Activated CD8-positive, alpha-beta T cell treated with anti-CD3 and anti-CD28 coated beads, Interleukin-2, amount 10 ng/mL, durations not matched to agents 7 days and 5 days (primary cell): Measurements from ENCODE around the gene OGG1. TPM values are rescaled to one million over a fixed set of nuclear protein-coding genes. Genes with fewer than 3 reads are reported as not detected.
A peak's percentile ranks its signal among the peaks of the same experiment; 100 is the strongest.

Experiments used
- ATAC-seq: fragments of 150-1000 bp; cut with Tn5 transposase; one replicate; pipeline ENCODE4 v1.10.0; 2021; ENCODE audit warnings: moderate library complexity
- CTCF ChIA-PET: fragments of 350-600 bp; sonication (Branson Sonifier 250); formaldehyde crosslinking; loops from one replicate; lab custom pipeline; 2021; ENCODE audit warnings: antibody characterized with exemption; lab: Charles Lee
- POLR2A ChIA-PET: fragments of 350-600 bp; sonication (Branson Sonifier 250); formaldehyde crosslinking; loops from one replicate; lab custom pipeline; 2021; ENCODE audit warnings: antibody characterized with exemption; lab: Charles Lee
- DNase-seq: peaks from one replicate; pipeline ENCODE4 v3.0.0-alpha.2; 2020
- H3K27ac Mint-ChIP-seq: one replicate; pipeline ENCODE4 v1.8.0; 2021; ENCODE audit warnings: mild to moderate bottlenecking, mixed read lengths
- H3K27me3 Mint-ChIP-seq: one replicate; pipeline ENCODE4 v1.8.0; 2021; ENCODE audit warnings: low read depth, mixed read lengths
- H3K36me3 Mint-ChIP-seq: one replicate; pipeline ENCODE4 v1.8.0; 2021; ENCODE audit warnings: low read depth, mixed read lengths
- H3K4me1 Mint-ChIP-seq: one replicate; pipeline ENCODE4 v1.8.0; 2021; ENCODE audit warnings: low read depth, mixed read lengths
- H3K4me3 Mint-ChIP-seq: one replicate; pipeline ENCODE4 v1.8.0; 2021; ENCODE audit warnings: mild to moderate bottlenecking, mixed read lengths
- H3K9me3 Mint-ChIP-seq: one replicate; pipeline ENCODE4 v1.8.0; 2022; ENCODE audit warnings: mixed read lengths; ENCODE audit not compliant: insufficient read depth
- total RNA-seq, 2 experiments: library from RNA; stranded (reverse); gene quantifications; one replicate each; pipeline ENCODE4 v1.2.3, GENCODE V29; 2021

Gene OGG1
- total RNA-seq, 2 experiments from 2014 or later, result 36.9 to 37.7 TPM

DNA sequence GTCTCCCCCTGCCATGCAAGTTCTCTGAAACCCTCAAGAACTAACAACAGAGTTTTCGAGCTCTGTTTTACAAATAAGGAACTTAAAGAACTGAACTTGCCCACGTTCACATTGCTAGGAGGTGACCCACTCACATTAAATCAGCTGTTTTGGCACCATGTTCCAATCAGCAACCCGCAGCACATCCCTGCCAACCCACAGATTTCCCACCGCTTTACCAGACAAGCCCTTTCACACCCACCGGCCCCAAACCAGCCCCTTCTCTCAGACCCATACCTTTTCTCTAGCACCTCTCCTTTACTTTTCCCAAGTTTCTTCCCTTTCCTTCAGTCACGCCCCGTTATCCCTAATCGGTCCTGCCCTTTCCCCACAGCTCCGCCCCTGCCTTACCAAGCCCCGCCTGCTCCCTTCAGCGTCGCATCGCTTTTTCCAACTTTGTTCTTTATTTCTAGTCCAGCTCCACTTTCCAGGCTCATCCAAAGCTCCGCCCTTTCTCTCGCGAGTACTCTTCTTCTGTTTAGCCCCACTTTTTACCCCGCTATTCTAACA lies 19.0 kb upstream of the OGG1 start:
- POLR2A ChIA-PET, result interaction anchor here (0.9 to 3.9 kb wide), 7 partner anchors 18 to 368 kb away, joined by 3 to 33 read pairs (median 11); partner anchors contain the start of genes ARPC4, MTMR14, OGG1 and TADA3
- peak overlapping the region; percentile 97 for H3K27ac Mint-ChIP-seq
- H3K27me3 Mint-ChIP-seq, result no peaks in the 10 kb centered on the region
- peak overlapping the region; percentile 90 for H3K4me3 Mint-ChIP-seq
- H3K9me3 Mint-ChIP-seq, result no peaks in the 10 kb centered on the region
- H3K36me3 Mint-ChIP-seq, result peaks cover 36% of the 10 kb centered on the region
- no peak for DNase-seq
- CTCF ChIA-PET, result interaction anchor here (1.0 to 2.5 kb wide), 7 partner anchors 13 to 377 kb away, joined by 3 to 8 read pairs (median 4); partner anchors contain the start of genes OGG1 and THUMPD3
- peaks cover 62% of the 10 kb centered on the region for H3K4me1 Mint-ChIP-seq
- peak; percentile 55 for ATAC-seq

DNA sequence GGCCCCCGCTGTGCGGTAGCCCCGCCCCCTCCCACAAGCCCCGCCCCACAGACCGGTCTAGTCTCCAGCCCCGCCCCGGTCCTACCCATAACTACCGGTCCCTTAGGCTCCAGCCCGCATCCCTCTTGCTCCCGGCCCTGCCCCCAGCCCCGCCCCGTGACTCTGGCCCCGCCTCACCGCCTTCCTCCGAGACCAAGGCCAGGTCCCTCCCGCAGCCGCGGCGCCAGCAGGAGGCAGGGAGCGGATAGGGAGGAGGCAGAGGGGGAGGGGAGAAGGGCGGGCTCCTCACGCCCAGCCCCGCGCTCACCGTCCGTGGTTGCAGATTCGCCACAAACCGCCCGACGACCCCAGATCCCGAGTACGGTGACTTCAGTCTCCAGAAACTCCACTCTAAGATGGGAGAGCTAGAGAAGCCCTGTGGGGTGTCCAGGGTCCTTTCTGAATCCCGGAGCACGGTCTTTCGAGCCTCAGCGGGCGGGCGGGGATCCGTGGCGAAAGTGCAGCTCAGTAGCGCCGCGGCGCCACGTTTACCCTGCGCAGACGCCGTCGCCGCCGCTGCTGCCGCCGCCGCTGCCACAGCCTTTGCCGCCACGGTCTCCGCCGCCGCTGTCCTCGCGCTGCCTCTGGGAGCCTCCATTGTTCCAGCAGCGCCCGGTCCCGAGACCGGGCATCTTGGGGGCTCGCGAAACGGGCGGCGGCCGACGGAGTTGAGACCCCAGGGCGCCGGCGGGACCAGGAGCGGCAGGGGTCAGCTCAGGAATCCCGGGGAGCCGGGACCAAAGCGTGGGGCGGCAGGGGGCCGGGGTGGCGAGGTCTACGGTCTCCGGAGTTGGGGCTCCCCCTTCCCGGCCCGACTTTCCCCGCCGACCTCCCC lies 18.3 kb upstream of the OGG1 start, which contains the start of gene BRPF1:
TSS of gene BRPF1 (plus strand) at position 530 of the 874 bp plus-strand sequence. CDS start 2,406 bp downstream, outside the sequence.
- CTCF ChIA-PET, result interaction anchor here (1.2 to 2.5 kb wide), 6 partner anchors 12 to 378 kb away, joined by 4 to 8 read pairs (median 4); partner anchors contain the start of gene OGG1

DNA sequence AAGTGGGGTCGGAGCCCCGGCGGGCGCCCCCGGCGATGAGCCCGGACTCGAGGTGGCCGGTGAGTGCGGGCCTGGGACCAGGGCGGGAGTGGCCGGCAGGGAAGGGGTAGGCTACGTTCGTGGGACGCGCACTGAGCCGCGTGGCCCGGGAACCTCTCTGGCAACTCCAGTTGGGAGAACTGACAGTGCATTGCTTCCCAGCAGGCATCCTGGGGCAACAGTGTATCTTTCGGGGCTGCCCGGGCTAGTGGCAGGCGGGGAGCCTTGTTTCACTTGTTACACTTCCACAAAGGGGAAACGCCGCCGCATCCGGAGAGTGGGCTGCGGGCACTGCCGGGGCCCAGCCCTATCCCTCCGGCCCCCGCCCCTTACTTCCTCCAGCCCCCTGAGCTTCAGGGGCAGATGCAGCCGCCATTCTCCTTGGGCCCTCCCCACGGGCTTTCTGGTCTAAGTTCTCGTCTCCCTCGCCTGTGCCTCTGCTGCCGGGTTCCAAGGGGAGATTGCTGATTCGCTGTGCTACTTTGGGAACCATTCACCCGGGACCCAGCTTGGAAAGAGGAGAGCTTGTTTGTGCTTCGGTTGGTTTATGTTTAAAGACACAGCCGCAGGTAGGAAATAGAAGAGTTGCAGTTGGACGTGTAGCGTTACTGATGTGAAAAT lies 17.5 kb upstream of the OGG1 start:
- Mint-ChIP-seq H3K9me3 (no peaks in the 10 kb centered on the region), H3K27me3 (no peaks in the 10 kb centered on the region), H3K4me1 (peaks cover 67% of the 10 kb centered on the region), H3K27ac (peak overlapping the region; percentile 94), H3K4me3 (peak overlapping the region; percentile 99), H3K36me3 (peaks cover 46% of the 10 kb centered on the region)
- ChIA-PET CTCF (interaction anchor here (0.9 to 2.5 kb wide), 12 partner anchors 10 to 201 kb away, joined by 3 to 8 read pairs (median 4); partner anchors contain the start of gene OGG1), POLR2A (interaction anchor here (1.1 to 3.9 kb wide), 10 partner anchors 12 to 516 kb away, joined by 3 to 33 read pairs (median 6); partner anchors contain the start of genes ARPC4, CRELD1, MTMR14 and OGG1)
- ATAC-seq, result peak; percentile 11
- DNase-seq, result peak; percentile 84

More for the DNA sequence above, 18.3 kb upstream of the OGG1 start, which contains the start of gene BRPF1:
- H3K4me1 Mint-ChIP-seq, result peaks cover 67% of the 10 kb centered on the region
- peak within 1 kb of the TSS; percentile 99 for H3K4me3 Mint-ChIP-seq
- POLR2A ChIA-PET, result interaction anchor here (0.9 to 3.9 kb wide), 9 partner anchors 13 to 369 kb away, joined by 3 to 33 read pairs (median 11); partner anchors contain the start of genes ARPC4, CRELD1, MTMR14 and OGG1
- no peaks in the 10 kb centered on the region for H3K27me3 Mint-ChIP-seq
- ATAC-seq (peak; percentile 97), DNase-seq (peak; percentile 100)
- H3K9me3 Mint-ChIP-seq, result no peaks in the 10 kb centered on the region
- peak within 1 kb of the TSS; percentile 97 for H3K27ac Mint-ChIP-seq
- H3K36me3 Mint-ChIP-seq, result peaks cover 39% of the 10 kb centered on the region

DNA sequence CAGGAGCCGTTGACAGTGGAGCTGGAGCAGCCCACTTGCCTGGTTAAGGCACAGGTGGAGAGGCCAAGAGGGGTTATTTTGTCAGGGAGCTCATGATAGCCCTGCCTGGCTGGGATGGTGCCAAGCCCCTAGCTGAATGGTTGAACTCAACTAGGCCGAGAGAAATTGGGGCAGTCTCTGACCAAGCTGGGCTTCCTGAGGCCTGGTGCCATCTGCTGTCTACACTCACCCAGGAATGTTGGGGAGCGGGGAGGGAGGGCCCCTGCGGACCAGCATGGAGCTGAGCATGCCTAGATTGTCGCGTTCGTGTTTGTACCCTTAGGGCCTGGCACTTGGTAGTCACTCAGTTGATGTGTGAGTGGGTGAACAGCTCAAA lies 17.0 kb upstream of the OGG1 start:
- Mint-ChIP-seq H3K9me3 (no peaks in the 10 kb centered on the region), H3K4me1 (peaks cover 66% of the 10 kb centered on the region), H3K27me3 (no peaks in the 10 kb centered on the region), H3K27ac (peak overlapping the region; percentile 94), H3K36me3 (peaks cover 46% of the 10 kb centered on the region), H3K4me3 (peak overlapping the region; percentile 99)
- DNase-seq (no peak), ATAC-seq (no peak)
- ChIA-PET POLR2A (interaction anchor here (0.8 to 3.9 kb wide), 11 partner anchors 10 to 515 kb away, joined by 3 to 33 read pairs (median 5); partner anchors contain the start of genes ARPC4, CRELD1, MTMR14 and OGG1), CTCF (interaction anchor here (0.9 to 2.5 kb wide), 10 partner anchors 10 to 200 kb away, joined by 3 to 8 read pairs (median 4); partner anchors contain the start of gene OGG1)

DNA sequence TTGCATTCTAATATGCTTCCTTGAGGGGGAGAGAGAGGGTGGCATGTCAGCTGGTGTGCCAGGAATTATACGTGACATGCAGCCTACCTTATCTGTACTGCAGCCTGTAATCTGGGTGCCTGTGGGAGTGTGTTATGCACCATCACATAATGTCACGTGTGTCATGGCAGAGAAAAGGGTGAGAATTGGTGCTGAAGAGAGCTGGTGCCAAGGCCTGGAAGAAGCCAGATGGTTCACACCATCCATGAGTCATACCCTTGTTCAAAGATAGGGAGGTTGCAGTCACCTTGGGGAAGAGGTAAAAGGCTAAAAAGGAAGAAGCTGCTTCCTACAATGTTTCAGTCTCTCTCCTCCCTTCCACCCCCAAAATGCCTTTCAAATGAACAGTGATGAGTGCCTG lies 12.9 kb upstream of the OGG1 start:
- ATAC-seq (no peak), DNase-seq (no peak)
- Mint-ChIP-seq H3K27me3 (no peaks in the 10 kb centered on the region), H3K27ac (peak overlapping the region; percentile 5), H3K36me3 (peaks cover 81% of the 10 kb centered on the region), H3K4me1 (peaks cover 58% of the 10 kb centered on the region), H3K4me3 (no peak overlapping the region), H3K9me3 (no peaks in the 10 kb centered on the region)
- ChIA-PET CTCF (interaction anchor here (0.8 to 3.4 kb wide), 7 partner anchors 9 to 383 kb away, joined by 3 to 19 read pairs (median 3); partner anchors contain the start of gene OGG1), POLR2A (interaction anchor here (0.8 to 2.8 kb wide), 3 partner anchors 10 to 35 kb away, joined by 3 to 15 read pairs (median 3); partner anchors contain the start of gene OGG1)

DNA sequence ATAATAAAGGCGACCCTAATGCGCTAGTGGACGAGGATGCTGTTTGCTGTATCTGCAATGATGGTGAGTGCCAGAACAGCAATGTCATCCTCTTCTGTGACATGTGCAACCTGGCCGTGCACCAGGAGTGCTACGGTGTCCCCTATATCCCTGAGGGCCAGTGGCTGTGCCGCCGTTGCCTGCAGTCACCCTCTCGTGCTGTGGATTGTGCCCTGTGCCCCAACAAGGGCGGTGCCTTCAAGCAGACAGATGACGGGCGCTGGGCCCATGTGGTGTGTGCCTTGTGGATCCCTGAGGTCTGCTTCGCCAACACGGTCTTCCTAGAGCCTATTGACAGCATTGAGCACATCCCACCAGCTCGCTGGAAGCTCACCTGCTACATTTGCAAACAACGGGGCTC lies 10.6 kb upstream of the OGG1 start:
- Mint-ChIP-seq H3K27me3 (no peaks in the 10 kb centered on the region), H3K27ac (no peak overlapping the region), H3K36me3 (peaks cover 82% of the 10 kb centered on the region), H3K4me3 (no peak overlapping the region), H3K9me3 (no peaks in the 10 kb centered on the region), H3K4me1 (peaks cover 49% of the 10 kb centered on the region)
- POLR2A ChIA-PET, result interaction anchor here (2.8 kb wide), 1 partner anchor 10 kb away, joined by 15 read pairs; the partner anchor contains the start of gene OGG1
- DNase-seq (no peak), ATAC-seq (no peak)
- CTCF ChIA-PET, result interaction anchor here (0.8 to 2.7 kb wide), 2 partner anchors 11 to 12 kb away, joined by 5 to 13 read pairs; partner anchors contain the start of gene OGG1

DNA sequence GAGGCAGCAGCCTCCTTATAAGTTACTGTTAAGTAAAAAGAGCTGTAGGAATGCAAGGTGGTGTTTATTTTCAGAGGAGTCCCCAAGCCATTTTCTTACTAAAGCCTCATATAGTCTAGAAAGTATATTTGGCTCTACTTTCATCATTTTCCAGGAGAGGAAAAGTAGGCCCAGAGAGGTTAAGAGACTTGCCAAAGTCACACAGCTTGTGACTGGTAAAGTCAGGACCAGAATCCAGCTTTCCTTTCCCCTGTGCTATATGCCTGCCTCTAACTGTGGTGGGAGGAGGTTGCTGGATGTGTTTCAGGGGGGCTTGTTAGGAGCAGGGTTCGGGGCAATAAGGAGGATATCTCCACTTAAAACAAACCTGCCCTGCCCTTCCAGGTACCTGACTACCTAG lies 7.2 kb upstream of the OGG1 start:
- H3K9me3 Mint-ChIP-seq, result no peaks in the 10 kb centered on the region
- no peak for DNase-seq
- H3K4me1 Mint-ChIP-seq, result peaks cover 40% of the 10 kb centered on the region
- H3K36me3 Mint-ChIP-seq, result peaks cover 88% of the 10 kb centered on the region
- H3K4me3 Mint-ChIP-seq, result no peak overlapping the region
- no peak for ATAC-seq
- ChIA-PET POLR2A (interaction anchor here (1.0 kb wide), 1 partner anchor 10 kb away, joined by 3 read pairs; no protein-coding TSS in a partner anchor), CTCF (interaction anchor here (0.8 to 1.3 kb wide), 2 partner anchors 10 to 11 kb away, joined by 3 to 4 read pairs; partner anchors contain the start of gene BRPF1)
- H3K27me3 Mint-ChIP-seq, result no peaks in the 10 kb centered on the region
- peak overlapping the region; percentile 15 for H3K27ac Mint-ChIP-seq

DNA sequence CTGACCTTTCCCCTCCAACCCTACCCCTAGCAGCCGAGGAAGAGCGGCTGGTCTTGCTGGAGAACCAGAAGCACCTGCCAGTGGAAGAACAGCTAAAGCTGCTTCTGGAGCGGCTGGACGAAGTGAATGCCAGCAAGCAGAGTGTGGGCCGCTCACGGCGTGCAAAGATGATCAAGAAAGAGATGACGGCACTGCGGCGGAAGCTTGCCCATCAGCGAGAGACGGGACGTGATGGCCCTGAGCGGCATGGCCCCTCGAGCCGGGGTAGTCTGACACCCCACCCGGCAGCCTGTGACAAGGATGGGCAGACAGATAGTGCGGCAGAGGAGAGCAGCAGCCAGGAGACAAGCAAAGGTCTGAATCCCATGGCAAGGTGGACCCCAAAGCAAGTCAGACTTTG lies 6.2 kb upstream of the OGG1 start:
- H3K9me3 Mint-ChIP-seq, result no peaks in the 10 kb centered on the region
- DNase-seq (no peak), ATAC-seq (no peak)
- H3K36me3 Mint-ChIP-seq, result peaks cover 89% of the 10 kb centered on the region
- no peak overlapping the region for H3K27ac Mint-ChIP-seq
- no peaks in the 10 kb centered on the region for H3K27me3 Mint-ChIP-seq
- H3K4me1 Mint-ChIP-seq, result peaks cover 46% of the 10 kb centered on the region
- ChIA-PET POLR2A (interaction anchor here (2.0 to 2.6 kb wide), 2 partner anchors 11 to 50 kb away, joined by 10 to 12 read pairs; partner anchors contain the start of genes ARPC4, BRPF1 and TADA3), CTCF (interaction anchor here (1.3 kb wide), 2 partner anchors 11 to 12 kb away, joined by 4 read pairs; partner anchors contain the start of gene BRPF1)
- no peak overlapping the region for H3K4me3 Mint-ChIP-seq

DNA sequence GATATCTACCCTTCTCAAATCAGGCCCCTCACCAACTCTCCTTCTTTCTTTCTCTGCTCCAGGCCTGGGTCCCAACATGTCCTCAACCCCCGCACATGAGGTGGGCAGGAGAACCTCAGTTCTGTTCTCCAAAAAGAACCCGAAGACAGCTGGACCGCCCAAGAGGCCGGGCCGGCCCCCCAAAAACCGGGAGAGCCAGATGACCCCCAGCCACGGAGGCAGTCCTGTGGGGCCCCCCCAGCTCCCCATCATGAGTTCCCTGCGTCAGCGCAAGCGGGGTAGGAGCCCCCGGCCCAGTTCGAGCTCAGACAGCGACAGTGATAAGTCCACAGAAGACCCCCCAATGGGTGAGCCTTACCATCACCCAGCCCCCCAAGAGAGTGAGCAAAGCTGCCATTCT lies 5.6 kb upstream of the OGG1 start:
- ChIA-PET CTCF (interaction anchor here (1.3 kb wide), 1 partner anchor 11 kb away, joined by 4 read pairs; no protein-coding TSS in a partner anchor), POLR2A (interaction anchor here (2.0 to 2.6 kb wide), 2 partner anchors 12 to 49 kb away, joined by 10 to 12 read pairs; partner anchors contain the start of genes ARPC4, BRPF1 and TADA3)
- H3K27me3 Mint-ChIP-seq, result no peaks in the 10 kb centered on the region
- H3K4me1 Mint-ChIP-seq, result peaks cover 51% of the 10 kb centered on the region
- DNase-seq (no peak), ATAC-seq (no peak)
- no peak overlapping the region for H3K4me3 Mint-ChIP-seq
- peaks cover 89% of the 10 kb centered on the region for H3K36me3 Mint-ChIP-seq
- no peaks in the 10 kb centered on the region for H3K9me3 Mint-ChIP-seq
- no peak overlapping the region for H3K27ac Mint-ChIP-seq

DNA sequence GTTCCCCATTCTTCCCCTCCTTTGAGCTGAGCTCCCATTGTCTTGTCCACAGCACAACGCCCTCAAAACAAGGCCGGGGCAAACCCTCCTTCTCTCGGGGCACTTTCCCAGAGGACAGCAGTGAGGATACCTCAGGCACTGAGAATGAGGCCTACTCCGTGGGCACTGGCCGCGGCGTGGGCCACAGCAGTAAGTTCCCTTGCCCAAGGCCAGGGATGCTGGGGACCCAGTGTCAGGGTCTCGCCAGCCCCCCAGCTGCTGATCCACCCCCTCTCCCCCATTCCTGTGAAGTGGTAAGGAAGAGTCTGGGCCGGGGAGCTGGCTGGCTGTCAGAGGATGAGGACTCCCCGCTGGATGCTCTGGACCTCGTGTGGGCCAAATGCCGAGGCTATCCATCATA lies 4.2 kb upstream of the OGG1 start:
- DNase-seq, result no peak
- H3K27ac Mint-ChIP-seq, result no peak overlapping the region
- POLR2A ChIA-PET, result interaction anchor here (0.7 to 2.6 kb wide), 3 partner anchors 12 to 48 kb away, joined by 3 to 12 read pairs (median 10); partner anchors contain the start of genes ARPC4, BRPF1 and TADA3

More for the DNA sequence above, 4.2 kb upstream of the OGG1 start:
- Mint-ChIP-seq H3K4me1 (peaks cover 59% of the 10 kb centered on the region), H3K4me3 (no peak overlapping the region), H3K27me3 (no peaks in the 10 kb centered on the region), H3K36me3 (peaks cover 88% of the 10 kb centered on the region), H3K9me3 (no peaks in the 10 kb centered on the region)
- ATAC-seq, result no peak
- CTCF ChIA-PET, result interaction anchor here (0.9 to 2.5 kb wide), 3 partner anchors 9 to 19 kb away, joined by 3 to 8 read pairs (median 4); no protein-coding TSS in a partner anchor
